ENCODE results near the gene KAT2B. TPM values are rescaled to one million over a fixed set of nuclear protein-coding genes. Genes with fewer than 3 reads are reported as not detected.

The KAT2B gene
- total RNA-seq, 1 donor from 2014 or later = 1.8 TPM

- Histone ChIP-seq H3K27me3 (ENCODE audit: control insufficient read depth, insufficient read depth, low read length) (no peaks in the 10 kb centered on the region), H3K4me3 (ENCODE audit: low read depth, low read length) (no peak overlapping the region), H3K36me3 (ENCODE audit: control insufficient read depth, insufficient read depth, low read length) (no peaks in the 10 kb centered on the region)
- TF ChIP-seq, protein P1, sequence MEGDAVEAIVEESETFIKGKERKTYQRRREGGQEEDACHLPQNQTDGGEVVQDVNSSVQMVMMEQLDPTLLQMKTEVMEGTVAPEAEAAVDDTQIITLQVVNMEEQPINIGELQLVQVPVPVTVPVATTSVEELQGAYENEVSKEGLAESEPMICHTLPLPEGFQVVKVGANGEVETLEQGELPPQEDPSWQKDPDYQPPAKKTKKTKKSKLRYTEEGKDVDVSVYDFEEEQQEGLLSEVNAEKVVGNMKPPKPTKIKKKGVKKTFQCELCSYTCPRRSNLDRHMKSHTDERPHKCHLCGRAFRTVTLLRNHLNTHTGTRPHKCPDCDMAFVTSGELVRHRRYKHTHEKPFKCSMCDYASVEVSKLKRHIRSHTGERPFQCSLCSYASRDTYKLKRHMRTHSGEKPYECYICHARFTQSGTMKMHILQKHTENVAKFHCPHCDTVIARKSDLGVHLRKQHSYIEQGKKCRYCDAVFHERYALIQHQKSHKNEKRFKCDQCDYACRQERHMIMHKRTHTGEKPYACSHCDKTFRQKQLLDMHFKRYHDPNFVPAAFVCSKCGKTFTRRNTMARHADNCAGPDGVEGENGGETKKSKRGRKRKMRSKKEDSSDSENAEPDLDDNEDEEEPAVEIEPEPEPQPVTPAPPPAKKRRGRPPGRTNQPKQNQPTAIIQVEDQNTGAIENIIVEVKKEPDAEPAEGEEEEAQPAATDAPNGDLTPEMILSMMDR (IDR thresholded peaks at IDR 0.05; ENCODE audit: insufficient read depth, low read length, poor library complexity, severe bottlenecking) = no peak
- DNase-seq (ENCODE audit: low read depth) = no peak
These were observed 58.8 kb downstream of the KAT2B start for GRCh38 chr3:20099060-20099459.

GRCh38 chr3:20100151-20100550, 59.9 kb downstream of the KAT2B start:
- H3K4me3 ChIP-seq (ENCODE audit: low read depth, low read length) = no peak overlapping the region
- DNase-seq (ENCODE audit: low read depth) = no peak
- TF ChIP-seq, protein P1 (IDR thresholded peaks at IDR 0.05; ENCODE audit: insufficient read depth, low read length, poor library complexity, severe bottlenecking) = no peak
- H3K27me3 ChIP-seq (ENCODE audit: control insufficient read depth, insufficient read depth, low read length) = no peaks in the 10 kb centered on the region
- no peaks in the 10 kb centered on the region for H3K36me3 ChIP-seq (ENCODE audit: control insufficient read depth, insufficient read depth, low read length)

GRCh38 chr3:20101041-20101440, 60.8 kb downstream of the KAT2B start:
- Histone ChIP-seq H3K27me3 (ENCODE audit: control insufficient read depth, insufficient read depth, low read length) (no peaks in the 10 kb centered on the region), H3K4me3 (ENCODE audit: low read depth, low read length) (no peak overlapping the region), H3K36me3 (ENCODE audit: control insufficient read depth, insufficient read depth, low read length) (no peaks in the 10 kb centered on the region)
- TF ChIP-seq, protein P1 (IDR thresholded peaks at IDR 0.05; ENCODE audit: insufficient read depth, low read length, poor library complexity, severe bottlenecking) = no peak
- DNase-seq (ENCODE audit: low read depth) = no peak

- H3K27me3 ChIP-seq (ENCODE audit: control insufficient read depth, insufficient read depth, low read length) = no peaks in the 10 kb centered on the region
- H3K4me3 ChIP-seq (ENCODE audit: low read depth, low read length) = no peak overlapping the region
- DNase-seq (ENCODE audit: low read depth) = no peak
- no peaks in the 10 kb centered on the region for H3K36me3 ChIP-seq (ENCODE audit: control insufficient read depth, insufficient read depth, low read length)
- TF ChIP-seq, protein P1 (IDR thresholded peaks at IDR 0.05; ENCODE audit: insufficient read depth, low read length, poor library complexity, severe bottlenecking) = no peak
These were observed 63.5 kb downstream of the KAT2B start for GRCh38 chr3:20103731-20104130.

DNA sequence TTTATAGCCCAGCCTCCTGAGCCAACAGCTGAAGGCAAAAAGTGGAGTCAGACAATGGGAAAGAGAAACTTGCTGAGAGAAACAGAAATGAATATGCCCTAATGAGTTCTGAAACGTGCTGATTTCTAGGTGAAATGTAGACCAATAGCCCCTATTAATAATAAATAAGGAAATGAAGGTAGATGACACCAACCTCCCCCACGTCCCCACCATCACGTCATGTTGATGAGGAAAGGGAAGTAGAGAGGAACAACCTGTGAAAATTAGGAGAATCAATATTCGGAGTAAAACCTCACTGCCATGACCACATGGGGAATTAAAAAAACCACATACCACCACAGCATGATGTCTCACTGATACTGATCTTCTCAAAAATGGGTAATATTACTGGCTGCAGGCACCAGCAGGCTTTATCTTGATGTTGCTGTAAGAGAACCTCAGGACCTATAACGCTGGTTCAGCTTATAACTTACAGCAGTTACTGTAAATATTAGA, 64.0 kb downstream of the KAT2B start:
- TF ChIP-seq, protein P1 (IDR thresholded peaks at IDR 0.05; ENCODE audit: insufficient read depth, low read length, poor library complexity, severe bottlenecking) = no peak
- DNase-seq (ENCODE audit: low read depth) = no peak
- Histone ChIP-seq H3K4me3 (ENCODE audit: low read depth, low read length) (no peak overlapping the region), H3K36me3 (ENCODE audit: control insufficient read depth, insufficient read depth, low read length) (no peaks in the 10 kb centered on the region), H3K27me3 (ENCODE audit: control insufficient read depth, insufficient read depth, low read length) (no peaks in the 10 kb centered on the region)
